Measurements from ENCODE around the gene ZBTB44.
"Not testable (repeated sequence)": the region's sequence is repeated elsewhere in the genome, so short reads cannot be mapped to it uniquely, and the experiment has no call there.

ZBTB44 gene

GRCh38 chr11:130194241-130195023 is 120.3 kb downstream of the ZBTB44 start:
- DNase-seq: no peak

- not testable (repeated sequence) for DNase-seq
These were observed 121.2 kb downstream of the ZBTB44 start for GRCh38 chr11:130193551-130193950.

- DNase-seq: no peak
These were observed 121.9 kb downstream of the ZBTB44 start for GRCh38 chr11:130192845-130193267.

GRCh38 chr11:130191896-130192295 is 122.8 kb downstream of the ZBTB44 start:
- no peak for DNase-seq

- no peak for DNase-seq
These were observed 124.3 kb downstream of the ZBTB44 start for GRCh38 chr11:130190371-130190881.

- DNase-seq: no peak
These were observed 125.1 kb downstream of the ZBTB44 start for GRCh38 chr11:130189492-130190210.

- no peak for DNase-seq
These were observed 126.0 kb downstream of the ZBTB44 start for GRCh38 chr11:130188585-130189347.

- no peak for DNase-seq
These were observed 126.7 kb downstream of the ZBTB44 start for GRCh38 chr11:130188047-130188446.

GRCh38 chr11:130187096-130187495 is 127.6 kb downstream of the ZBTB44 start:
- no peak for DNase-seq

- no peak for DNase-seq
These were observed 130.7 kb downstream of the ZBTB44 start for GRCh38 chr11:130183878-130184610.

GRCh38 chr11:130181295-130182272 is 133.1 kb downstream of the ZBTB44 start:
- no peak for DNase-seq

GRCh38 chr11:130180896-130181294 is 133.8 kb downstream of the ZBTB44 start:
- no peak for DNase-seq

GRCh38 chr11:130180491-130180890 is 134.2 kb downstream of the ZBTB44 start:
- no peak for DNase-seq

- no peak for DNase-seq
These were observed 135.1 kb downstream of the ZBTB44 start for GRCh38 chr11:130179396-130180306.

GRCh38 chr11:130178441-130179339 is 136.0 kb downstream of the ZBTB44 start:
- DNase-seq: no peak

- no peak for DNase-seq
These were observed 136.9 kb downstream of the ZBTB44 start for GRCh38 chr11:130177782-130178181.
